Measurements from ENCODE around the gene FN3KRP.

Gene FN3KRP

DNA sequence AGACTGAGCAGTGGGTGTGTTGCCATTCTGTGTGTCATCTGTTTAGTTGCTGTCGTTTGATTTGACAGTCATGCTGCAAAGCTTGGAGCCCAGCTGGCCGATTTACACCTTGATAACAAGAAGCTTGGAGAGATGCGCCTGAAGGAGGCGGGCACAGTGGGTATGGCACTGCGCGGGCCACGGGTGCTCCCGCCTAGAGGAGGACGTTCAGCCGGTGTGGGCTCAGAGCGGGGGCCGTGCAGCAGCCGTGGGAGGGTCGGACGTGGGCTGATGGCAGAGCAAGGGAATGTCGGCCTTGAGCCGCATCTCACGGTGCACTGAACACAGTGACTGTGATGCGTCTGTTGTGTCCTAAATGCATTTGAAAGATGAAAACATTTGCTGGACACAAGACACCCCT is 3.7 kb downstream of the FN3KRP start (continued):
- TF ChIP-seq GLIS3 (CRISPR knock-in tag; IDR thresholded peaks at IDR 0.05): no peak
- no peak for TF ChIP-seq ISL1 (CRISPR knock-in tag; IDR thresholded peaks at IDR 0.05)
- TF ChIP-seq BACH2 (CRISPR knock-in tag; IDR thresholded peaks at IDR 0.05; ENCODE audit: borderline replicate concordance): no peak

- ATAC-seq: no peak
- TF ChIP-seq TOX (CRISPR knock-in tag; IDR thresholded peaks at IDR 0.05; ENCODE audit: borderline replicate concordance) (no peak), ISL1 (CRISPR knock-in tag; IDR thresholded peaks at IDR 0.05) (no peak)
- TF ChIP-seq, protein P1, sequence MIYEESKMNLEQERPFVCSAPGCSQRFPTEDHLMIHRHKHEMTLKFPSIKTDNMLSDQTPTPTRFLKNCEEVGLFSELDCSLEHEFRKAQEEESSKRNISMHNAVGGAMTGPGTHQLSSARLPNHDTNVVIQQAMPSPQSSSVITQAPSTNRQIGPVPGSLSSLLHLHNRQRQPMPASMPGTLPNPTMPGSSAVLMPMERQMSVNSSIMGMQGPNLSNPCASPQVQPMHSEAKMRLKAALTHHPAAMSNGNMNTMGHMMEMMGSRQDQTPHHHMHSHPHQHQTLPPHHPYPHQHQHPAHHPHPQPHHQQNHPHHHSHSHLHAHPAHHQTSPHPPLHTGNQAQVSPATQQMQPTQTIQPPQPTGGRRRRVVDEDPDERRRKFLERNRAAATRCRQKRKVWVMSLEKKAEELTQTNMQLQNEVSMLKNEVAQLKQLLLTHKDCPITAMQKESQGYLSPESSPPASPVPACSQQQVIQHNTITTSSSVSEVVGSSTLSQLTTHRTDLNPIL (CRISPR knock-in tag; IDR thresholded peaks at IDR 0.05; ENCODE audit: low read depth): no peak
Observed at GRCh38 chr17:82722341-82723013, 6.0 kb downstream of the FN3KRP start.

DNA sequence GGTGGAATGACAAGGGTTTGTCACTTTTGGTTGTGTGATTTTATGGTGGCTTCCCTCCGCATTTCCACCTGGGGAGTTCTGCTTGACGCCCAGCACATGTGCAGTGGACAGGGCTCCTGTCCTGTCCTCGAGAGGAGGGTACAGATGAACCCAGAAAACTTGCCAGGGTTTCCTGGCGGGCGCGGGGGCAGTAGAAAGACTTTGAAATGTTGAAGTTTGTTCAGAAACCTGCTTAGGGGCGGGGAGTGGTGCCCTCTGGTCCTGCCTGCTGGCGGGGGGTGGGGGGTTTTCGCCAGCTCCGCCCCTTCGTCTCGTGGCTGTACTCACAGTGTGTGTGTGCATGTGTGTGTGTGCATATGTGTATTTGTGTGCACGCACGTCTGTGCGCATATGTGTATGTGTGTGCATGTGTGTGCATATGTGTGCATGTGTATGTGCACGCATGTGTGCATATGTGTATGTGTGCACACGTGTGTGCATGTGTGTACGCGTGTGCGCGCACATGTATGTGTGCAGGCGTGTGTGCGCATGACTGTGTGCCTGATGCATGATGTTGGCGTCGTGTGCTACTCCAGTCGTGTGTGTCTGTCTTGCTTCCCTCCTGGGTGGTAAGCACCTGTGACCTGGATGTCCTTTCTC is 6.8 kb downstream of the FN3KRP start:
- TF ChIP-seq ISL1 (CRISPR knock-in tag; IDR thresholded peaks at IDR 0.05) (no peak), ZNF70 (CRISPR knock-in tag; IDR thresholded peaks at IDR 0.05) (no peak), ZNF8 (CRISPR knock-in tag; IDR thresholded peaks at IDR 0.05) (no peak), PATZ1 (CRISPR knock-in tag; IDR thresholded peaks at IDR 0.05; ENCODE audit: borderline replicate concordance) (no peak), CSRNP3 (CRISPR knock-in tag; IDR thresholded peaks at IDR 0.05) (no peak), CSDC2 (CRISPR knock-in tag; IDR thresholded peaks at IDR 0.05) (no peak), TCF4 (CRISPR knock-in tag; IDR thresholded peaks at IDR 0.05; ENCODE audit: borderline replicate concordance) (no peak), ZNF565 (CRISPR knock-in tag; conservative IDR thresholded peaks at IDR 0.05; ENCODE audit: low read depth) (no peak), ZFP30 (CRISPR knock-in tag; IDR thresholded peaks at IDR 0.05) (no peak), ESRRG (CRISPR knock-in tag; IDR thresholded peaks at IDR 0.05) (no peak), GLIS3 (CRISPR knock-in tag; IDR thresholded peaks at IDR 0.05) (no peak), PPARA (CRISPR knock-in tag; IDR thresholded peaks at IDR 0.05; ENCODE audit: borderline replicate concordance) (no peak), BACH2 (CRISPR knock-in tag; IDR thresholded peaks at IDR 0.05; ENCODE audit: borderline replicate concordance) (no peak), RARB (CRISPR knock-in tag; IDR thresholded peaks at IDR 0.05) (no peak)
- TF ChIP-seq, protein P1 (CRISPR knock-in tag; IDR thresholded peaks at IDR 0.05; ENCODE audit: low read depth): no peak
- ATAC-seq: no peak

GRCh38 chr17:82726427-82726826 is 9.9 kb downstream of the FN3KRP start:
- no peak for ATAC-seq
- TF ChIP-seq, protein P2, sequence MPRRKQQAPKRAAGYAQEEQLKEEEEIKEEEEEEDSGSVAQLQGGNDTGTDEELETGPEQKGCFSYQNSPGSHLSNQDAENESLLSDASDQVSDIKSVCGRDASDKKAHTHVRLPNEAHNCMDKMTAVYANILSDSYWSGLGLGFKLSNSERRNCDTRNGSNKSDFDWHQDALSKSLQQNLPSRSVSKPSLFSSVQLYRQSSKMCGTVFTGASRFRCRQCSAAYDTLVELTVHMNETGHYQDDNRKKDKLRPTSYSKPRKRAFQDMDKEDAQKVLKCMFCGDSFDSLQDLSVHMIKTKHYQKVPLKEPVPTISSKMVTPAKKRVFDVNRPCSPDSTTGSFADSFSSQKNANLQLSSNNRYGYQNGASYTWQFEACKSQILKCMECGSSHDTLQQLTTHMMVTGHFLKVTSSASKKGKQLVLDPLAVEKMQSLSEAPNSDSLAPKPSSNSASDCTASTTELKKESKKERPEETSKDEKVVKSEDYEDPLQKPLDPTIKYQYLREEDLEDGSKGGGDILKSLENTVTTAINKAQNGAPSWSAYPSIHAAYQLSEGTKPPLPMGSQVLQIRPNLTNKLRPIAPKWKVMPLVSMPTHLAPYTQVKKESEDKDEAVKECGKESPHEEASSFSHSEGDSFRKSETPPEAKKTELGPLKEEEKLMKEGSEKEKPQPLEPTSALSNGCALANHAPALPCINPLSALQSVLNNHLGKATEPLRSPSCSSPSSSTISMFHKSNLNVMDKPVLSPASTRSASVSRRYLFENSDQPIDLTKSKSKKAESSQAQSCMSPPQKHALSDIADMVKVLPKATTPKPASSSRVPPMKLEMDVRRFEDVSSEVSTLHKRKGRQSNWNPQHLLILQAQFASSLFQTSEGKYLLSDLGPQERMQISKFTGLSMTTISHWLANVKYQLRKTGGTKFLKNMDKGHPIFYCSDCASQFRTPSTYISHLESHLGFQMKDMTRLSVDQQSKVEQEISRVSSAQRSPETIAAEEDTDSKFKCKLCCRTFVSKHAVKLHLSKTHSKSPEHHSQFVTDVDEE (CRISPR knock-in tag; IDR thresholded peaks at IDR 0.05): no peak
- TF ChIP-seq RARB (CRISPR knock-in tag; IDR thresholded peaks at IDR 0.05) (no peak), GLIS3 (CRISPR knock-in tag; IDR thresholded peaks at IDR 0.05) (no peak), CSRNP3 (CRISPR knock-in tag; IDR thresholded peaks at IDR 0.05) (no peak), ZNF565 (CRISPR knock-in tag; conservative IDR thresholded peaks at IDR 0.05; ENCODE audit: low read depth) (no peak), OSR1 (CRISPR knock-in tag; IDR thresholded peaks at IDR 0.05) (no peak), PATZ1 (CRISPR knock-in tag; IDR thresholded peaks at IDR 0.05; ENCODE audit: borderline replicate concordance) (no peak), ZNF70 (CRISPR knock-in tag; IDR thresholded peaks at IDR 0.05) (no peak), ARNTL (CRISPR knock-in tag; IDR thresholded peaks at IDR 0.05; ENCODE audit: borderline replicate concordance, low read depth) (no peak), TCF4 (CRISPR knock-in tag; IDR thresholded peaks at IDR 0.05; ENCODE audit: borderline replicate concordance) (no peak), SNAI2 (CRISPR knock-in tag; IDR thresholded peaks at IDR 0.05) (no peak), TOX (CRISPR knock-in tag; IDR thresholded peaks at IDR 0.05; ENCODE audit: borderline replicate concordance) (no peak)
- TF ChIP-seq, protein P1 (CRISPR knock-in tag; IDR thresholded peaks at IDR 0.05; ENCODE audit: low read depth): no peak

Measured in SK-N-SH treated with all-trans-retinoic acid at 6 μM for 48 hours (cell line).